B cell (primary cell): Measurements from ENCODE around the gene ACKR1. TPM values are rescaled to one million over a fixed set of nuclear protein-coding genes. Genes with fewer than 3 reads are reported as not detected.

Experiments
- ATAC-seq: fragments of 200-7000 bp; cut with Tn5 transposase; one replicate; pipeline ENCODE4 v1.10.0; 2021; ENCODE audit warnings: low read depth, mild to moderate bottlenecking, moderate number of reproducible peaks, moderate library complexity
- CTCF ChIA-PET: fragments of 350-600 bp; sonication (Branson Sonifier 250); formaldehyde crosslinking; loops from one replicate; lab custom pipeline; 2021; ENCODE audit warnings: antibody characterized with exemption, inconsistent platforms; lab: Charles Lee
- POLR2A ChIA-PET: fragments of 350-600 bp; sonication (Branson Sonifier 250); formaldehyde crosslinking; loops from one replicate; lab custom pipeline; 2021; ENCODE audit warnings: antibody characterized with exemption; lab: Charles Lee
- DNase-seq: peaks from one replicate; pipeline ENCODE4 v3.0.0; 2013
- H2AFZ ChIP-seq: 2 replicates; pipeline ENCODE4 v1.6.1; 2012; ENCODE audit warnings: mild to moderate bottlenecking, low read depth, low read length; ENCODE audit not compliant: insufficient read depth, poor library complexity, severe bottlenecking
- H3K27ac ChIP-seq, 2 donors: 1 replicate in 1 of 2; 2 replicates in 1 of 2; pipeline ENCODE4 v1.5.1; 2012 to 2013; ENCODE audit warnings: low read length in 2 of 2, mild to moderate bottlenecking in 2 of 2, moderate library complexity in 1 of 2
- H3K27me3 ChIP-seq, 4 experiments: fragments of 200-600 bp in 1 of 4; sonication (generic) in 1 of 4; replicated peaks in 1 of 4; 1 replicate in 2 of 4; 2 replicates in 2 of 4; pipeline versions ENCODE4 v1.6.1 to v1.7.0; 2013 to 2016; ENCODE audit warnings: low read length in 3 of 4, mild to moderate bottlenecking in 2 of 4, mixed read lengths in 1 of 4, moderate library complexity in 1 of 4; ENCODE audit not compliant: insufficient read depth in 4 of 4, control insufficient read depth in 3 of 4; ENCODE audit errors: control extremely low read depth in 1 of 4
- H3K36me3 ChIP-seq, 2 experiments: replicated peaks in 1 of 2; 1 replicate in 1 of 2; 2 replicates in 1 of 2; pipeline versions ENCODE4 v1.6.1 to v1.7.1; 2013; ENCODE audit warnings: low read length in 1 of 2; ENCODE audit not compliant: insufficient read depth in 2 of 2, control insufficient read depth in 1 of 2; ENCODE audit errors: control extremely low read depth in 1 of 2, extremely low read depth in 1 of 2
- H3K4me1 ChIP-seq, 2 donors: fragments of 200-600 bp in 1 of 2; sonication (generic) in 1 of 2; 1 replicate in 1 of 2; 2 replicates in 1 of 2; pipeline versions ENCODE4 v1.5.1 to v1.6.1; 2013 to 2017; ENCODE audit warnings: low read length in 2 of 2; ENCODE audit not compliant: control insufficient read depth in 2 of 2, insufficient read depth in 2 of 2
- H3K4me2 ChIP-seq: replicated peaks from 2 replicates; pipeline ENCODE3; 2012; ENCODE audit warnings: mild to moderate bottlenecking, low read depth, low read length; ENCODE audit not compliant: poor library complexity, severe bottlenecking
- H3K4me3 ChIP-seq, 5 experiments: fragments of 200-600 bp in 1 of 5; sonication (generic) in 1 of 5; 1 replicate in 3 of 5; 2 replicates in 2 of 5; pipeline versions ENCODE4 v1.5.1 to v1.7.0; 2011 to 2016; ENCODE audit warnings: low read length in 4 of 5, mild to moderate bottlenecking in 4 of 5, low read depth in 2 of 5, control low read depth in 1 of 5, moderate library complexity in 1 of 5; ENCODE audit not compliant: insufficient read depth in 1 of 5; ENCODE audit errors: control extremely low read depth in 1 of 5, extremely low read depth in 1 of 5
- H3K79me2 ChIP-seq: fragments of 200-600 bp; sonication (generic); one replicate; pipeline ENCODE4 v1.6.0; 2016; ENCODE audit warnings: low read length; ENCODE audit not compliant: control insufficient read depth, insufficient read depth
- H3K9ac ChIP-seq: fragments of 200-600 bp; sonication (generic); 2 replicates; pipeline ENCODE4 v1.6.1; 2017; ENCODE audit warnings: mild to moderate bottlenecking, low read length, moderate library complexity
- H3K9me3 ChIP-seq, 3 donors: one replicate each; pipeline versions ENCODE4 v1.6.1 to v1.7.1; 2013; ENCODE audit warnings: low read length in 2 of 3; ENCODE audit not compliant: control insufficient read depth in 2 of 3, insufficient read depth in 1 of 3; ENCODE audit errors: control extremely low read depth in 1 of 3
- H4K20me1 ChIP-seq: 2 replicates; pipeline ENCODE4 v1.6.0; 2012; ENCODE audit warnings: mild to moderate bottlenecking, low read length; ENCODE audit not compliant: insufficient read depth, control insufficient read depth, poor library complexity, severe bottlenecking
- H3K27ac Mint-ChIP-seq: one replicate; pipeline ENCODE4 v1.8.0; 2021; ENCODE audit warnings: mixed read lengths
- H3K27me3 Mint-ChIP-seq: one replicate; pipeline ENCODE4 v1.8.0; 2021; ENCODE audit warnings: mixed read lengths
- H3K4me1 Mint-ChIP-seq: one replicate; pipeline ENCODE4 v1.8.0; 2021; ENCODE audit warnings: mixed read lengths
- H3K4me3 Mint-ChIP-seq: one replicate; pipeline ENCODE4 v1.8.0; 2021; ENCODE audit warnings: mixed read lengths
- H3K9me3 Mint-ChIP-seq: one replicate; pipeline ENCODE4 v1.8.0; 2022; ENCODE audit warnings: mixed read lengths; ENCODE audit not compliant: insufficient read depth
- EZH2 ChIP-seq: IDR thresholded peaks from 2 replicates; pipeline ENCODE4 v1.6.1; 2012; ENCODE audit warnings: borderline replicate concordance, low read depth, mild to moderate bottlenecking, moderate library complexity, low read length; ENCODE audit not compliant: insufficient read depth, poor library complexity, severe bottlenecking
- WGBS: methylation state at CpG from one replicate; pipeline ENCODE4 v1.1.5; 2013; ENCODE audit warnings: missing lambda C conversion rate; ENCODE audit not compliant: insufficient coverage; 5-methylcytosine and 5-hydroxymethylcytosine counted together
- intact Hi-C: fragments of 100-400 bp; cut with micrococcal nuclease; formaldehyde crosslinking; loops from one replicate; pipeline ENCODE4 v1.10.0; 2022
- polyA plus RNA-seq: library from polyadenylated mRNA; depleted of rRNA; stranded (reverse); fragments of >200 nt; gene quantifications from 2 replicates; pipeline ENCODE4 v1.2.3, GENCODE V29; 2012
- total RNA-seq, 2 donors: library from RNA; stranded (reverse); fragments of 120-200 nt in 1 of 2; gene quantifications; 1 replicate in 1 of 2; 2 replicates in 1 of 2; pipeline versions ENCODE4 v1.2.3 to v1.2.4, GENCODE V29; 2013 to 2022
- TF ChIP-seq, protein P1 (sequence below): fragments of 200-600 bp; IDR thresholded peaks from one replicate; pipeline ENCODE4 v1.8.0; 2022; ENCODE audit warnings: antibody characterized with exemption, mild to moderate bottlenecking

ACKR1 gene
- total and polyA plus RNA-seq, 2 donors (not counting 1 experiment from before 2014, with no cell fraction given): 0.04 TPM; not detected in 1

DNA sequence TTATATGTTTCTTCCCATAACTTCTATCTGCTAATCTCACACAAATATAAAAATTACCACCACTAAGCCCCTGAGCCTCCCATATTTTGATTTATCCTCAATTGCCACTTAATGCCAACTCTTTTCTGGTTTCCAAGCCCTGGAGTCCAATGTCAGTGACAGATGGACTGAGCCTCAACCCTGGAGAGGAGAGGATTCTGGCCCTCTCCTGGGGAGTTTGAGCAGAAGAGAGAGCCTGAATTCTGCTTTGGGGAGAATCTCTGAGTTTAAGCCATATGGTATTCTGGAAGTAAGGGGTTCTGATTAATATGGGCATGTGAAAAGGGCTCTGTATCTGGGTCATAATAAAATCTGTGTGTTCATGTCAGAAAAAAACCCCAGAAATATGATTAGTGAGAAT is 24.8 kb upstream of the ACKR1 start:
- H3K9me3 ChIP-seq: no peaks in the 10 kb centered on the region
- CTCF ChIA-PET: no interaction called here

DNA sequence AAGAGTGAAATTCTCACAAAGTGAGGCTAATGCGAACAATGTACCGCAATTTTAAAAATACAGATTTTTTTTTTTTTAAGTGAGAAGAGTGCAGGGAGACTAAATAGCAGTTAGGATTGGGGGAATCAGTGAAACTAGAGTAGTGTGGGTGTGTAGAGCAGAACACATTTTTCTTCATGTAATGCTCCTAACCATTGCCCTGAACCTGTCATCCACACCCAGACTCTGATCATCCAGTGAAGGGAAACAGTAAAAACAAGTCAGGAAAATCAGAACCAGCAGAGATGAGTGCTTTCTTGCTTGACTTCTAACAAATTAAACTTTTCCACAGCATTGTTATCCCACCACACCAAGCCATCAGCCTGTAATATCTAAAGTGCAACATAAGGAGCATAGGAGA is 24.2 kb upstream of the ACKR1 start:
- Mint-ChIP-seq H3K9me3 (no peaks in the 10 kb centered on the region), H3K4me1 (peaks cover 11% of the 10 kb centered on the region), H3K4me3 (no peak overlapping the region), H3K27me3 (no peaks in the 10 kb centered on the region), H3K27ac (no peak overlapping the region)
- H4K20me1 ChIP-seq: no peaks in the 10 kb centered on the region
- POLR2A ChIA-PET: no interaction called here
- WGBS: no CpG with 5 or more reads among the region's 2 CpGs
- intact Hi-C loops: no loop called here
- no peak for DNase-seq
- no peak for ATAC-seq
- no peaks in the 10 kb centered on the region for H3K36me3 ChIP-seq
- H3K4me2 ChIP-seq: no peak overlapping the region
- no peak overlapping the region for H3K9ac ChIP-seq
- CTCF ChIA-PET: no interaction called here
- H3K9me3 ChIP-seq: no peaks in the 10 kb centered on the region
- no peak overlapping the region for H3K27ac ChIP-seq
- no peak overlapping the region for H2AFZ ChIP-seq
- H3K27me3 ChIP-seq: peaks cover 0 to 3% (median 1%) of the 10 kb centered on the region in 4 experiments
- peaks cover 3% of the 10 kb centered on the region for H3K79me2 ChIP-seq
- H3K4me1 ChIP-seq: no peaks in the 10 kb centered on the region
- H3K4me3 ChIP-seq: no peak overlapping the region
- TF ChIP-seq EZH2: no peak
- TF ChIP-seq, protein P1, sequence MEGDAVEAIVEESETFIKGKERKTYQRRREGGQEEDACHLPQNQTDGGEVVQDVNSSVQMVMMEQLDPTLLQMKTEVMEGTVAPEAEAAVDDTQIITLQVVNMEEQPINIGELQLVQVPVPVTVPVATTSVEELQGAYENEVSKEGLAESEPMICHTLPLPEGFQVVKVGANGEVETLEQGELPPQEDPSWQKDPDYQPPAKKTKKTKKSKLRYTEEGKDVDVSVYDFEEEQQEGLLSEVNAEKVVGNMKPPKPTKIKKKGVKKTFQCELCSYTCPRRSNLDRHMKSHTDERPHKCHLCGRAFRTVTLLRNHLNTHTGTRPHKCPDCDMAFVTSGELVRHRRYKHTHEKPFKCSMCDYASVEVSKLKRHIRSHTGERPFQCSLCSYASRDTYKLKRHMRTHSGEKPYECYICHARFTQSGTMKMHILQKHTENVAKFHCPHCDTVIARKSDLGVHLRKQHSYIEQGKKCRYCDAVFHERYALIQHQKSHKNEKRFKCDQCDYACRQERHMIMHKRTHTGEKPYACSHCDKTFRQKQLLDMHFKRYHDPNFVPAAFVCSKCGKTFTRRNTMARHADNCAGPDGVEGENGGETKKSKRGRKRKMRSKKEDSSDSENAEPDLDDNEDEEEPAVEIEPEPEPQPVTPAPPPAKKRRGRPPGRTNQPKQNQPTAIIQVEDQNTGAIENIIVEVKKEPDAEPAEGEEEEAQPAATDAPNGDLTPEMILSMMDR: no peak

More for the DNA sequence above, 24.8 kb upstream of the ACKR1 start:
- H3K4me3 ChIP-seq: no peak overlapping the region
- peaks cover 0 to 5% (median 2%) of the 10 kb centered on the region in 4 experiments for H3K27me3 ChIP-seq
- peaks cover 3% of the 10 kb centered on the region for H3K79me2 ChIP-seq
- Mint-ChIP-seq H3K27ac (no peak overlapping the region), H3K4me1 (peaks cover 5% of the 10 kb centered on the region), H3K4me3 (no peak overlapping the region), H3K27me3 (peaks cover 3% of the 10 kb centered on the region), H3K9me3 (no peaks in the 10 kb centered on the region)
- POLR2A ChIA-PET: no interaction called here
- H3K27ac ChIP-seq: no peak overlapping the region
- H3K9ac ChIP-seq: no peak overlapping the region
- no peak overlapping the region for H2AFZ ChIP-seq
- H3K4me2 ChIP-seq: no peak overlapping the region
- no peaks in the 10 kb centered on the region for H3K4me1 ChIP-seq
- intact Hi-C loops: no loop called here
- TF ChIP-seq, protein P1: no peak
- no peak for TF ChIP-seq EZH2
- no peak for DNase-seq
- ATAC-seq: no peak
- H4K20me1 ChIP-seq: no peaks in the 10 kb centered on the region
- no peaks in the 10 kb centered on the region for H3K36me3 ChIP-seq
